Measurements from ENCODE around the gene SUN3. TPM values are rescaled to one million over a fixed set of nuclear protein-coding genes. Genes with fewer than 3 reads are reported as not detected.

Gene SUN3, protein sequence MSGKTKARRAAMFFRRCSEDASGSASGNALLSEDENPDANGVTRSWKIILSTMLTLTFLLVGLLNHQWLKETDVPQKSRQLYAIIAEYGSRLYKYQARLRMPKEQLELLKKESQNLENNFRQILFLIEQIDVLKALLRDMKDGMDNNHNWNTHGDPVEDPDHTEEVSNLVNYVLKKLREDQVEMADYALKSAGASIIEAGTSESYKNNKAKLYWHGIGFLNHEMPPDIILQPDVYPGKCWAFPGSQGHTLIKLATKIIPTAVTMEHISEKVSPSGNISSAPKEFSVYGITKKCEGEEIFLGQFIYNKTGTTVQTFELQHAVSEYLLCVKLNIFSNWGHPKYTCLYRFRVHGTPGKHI
- polyA plus RNA-seq (2011; rRNA removed) (not detected in 2 replicates), polyA minus RNA-seq (2011; rRNA and poly(A)+ RNA removed) (not detected in 2 replicates)

DNA sequence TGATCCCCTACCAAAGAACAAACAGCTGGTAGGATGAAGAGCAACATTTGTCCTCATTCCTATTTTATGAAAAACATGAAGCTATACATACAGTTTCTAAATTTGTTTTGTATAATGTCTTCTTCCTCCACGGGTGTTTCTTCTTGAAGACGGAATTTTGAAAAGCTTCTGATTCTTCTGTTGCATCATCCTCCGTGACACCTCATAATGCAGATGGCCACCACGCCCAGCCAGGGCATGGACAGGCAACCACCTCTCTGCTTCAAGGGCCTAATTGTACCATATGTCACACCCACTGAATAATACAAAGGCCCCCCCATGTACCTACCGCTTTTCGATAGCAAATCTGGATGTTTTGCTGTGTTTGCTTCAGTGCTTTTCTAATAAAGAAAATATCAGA lies at the start of gene SUN3:
SUN3 (minus strand) TSS at position 170 of the 400 bp plus-strand sequence; CDS start at position 1, 169 bp downstream.
- POLR2A ChIA-PET, result no interaction called here
- H3K36me3 ChIP-seq (ENCODE audit: control insufficient read depth, insufficient read depth, low read length), result no peaks in the 10 kb centered on the region
- CTCF ChIA-PET, result no interaction called here

DNA sequence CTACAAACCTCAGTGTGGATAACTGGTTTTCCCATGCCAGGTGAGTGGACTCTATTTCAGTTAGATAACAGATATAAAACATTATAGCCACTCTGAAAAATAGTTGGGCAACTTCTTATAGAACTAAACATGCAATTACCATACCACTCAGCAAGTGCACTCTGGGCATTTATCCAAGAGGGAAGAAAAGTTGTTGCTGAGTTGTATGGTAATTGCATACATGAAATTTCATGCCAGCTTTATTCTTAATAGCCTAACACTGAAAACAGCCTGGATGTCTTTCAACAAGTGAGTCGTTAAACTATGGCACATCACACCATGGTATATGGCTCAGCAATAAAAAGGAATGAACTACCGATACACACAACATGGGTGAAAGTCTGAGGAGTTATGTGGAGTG lies 49.6 kb upstream of the SUN3 start:
- H3K4me3 ChIP-seq (ENCODE audit: low read depth, low read length), result no peak overlapping the region
- TF ChIP-seq, protein P1, sequence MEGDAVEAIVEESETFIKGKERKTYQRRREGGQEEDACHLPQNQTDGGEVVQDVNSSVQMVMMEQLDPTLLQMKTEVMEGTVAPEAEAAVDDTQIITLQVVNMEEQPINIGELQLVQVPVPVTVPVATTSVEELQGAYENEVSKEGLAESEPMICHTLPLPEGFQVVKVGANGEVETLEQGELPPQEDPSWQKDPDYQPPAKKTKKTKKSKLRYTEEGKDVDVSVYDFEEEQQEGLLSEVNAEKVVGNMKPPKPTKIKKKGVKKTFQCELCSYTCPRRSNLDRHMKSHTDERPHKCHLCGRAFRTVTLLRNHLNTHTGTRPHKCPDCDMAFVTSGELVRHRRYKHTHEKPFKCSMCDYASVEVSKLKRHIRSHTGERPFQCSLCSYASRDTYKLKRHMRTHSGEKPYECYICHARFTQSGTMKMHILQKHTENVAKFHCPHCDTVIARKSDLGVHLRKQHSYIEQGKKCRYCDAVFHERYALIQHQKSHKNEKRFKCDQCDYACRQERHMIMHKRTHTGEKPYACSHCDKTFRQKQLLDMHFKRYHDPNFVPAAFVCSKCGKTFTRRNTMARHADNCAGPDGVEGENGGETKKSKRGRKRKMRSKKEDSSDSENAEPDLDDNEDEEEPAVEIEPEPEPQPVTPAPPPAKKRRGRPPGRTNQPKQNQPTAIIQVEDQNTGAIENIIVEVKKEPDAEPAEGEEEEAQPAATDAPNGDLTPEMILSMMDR (IDR thresholded peaks at IDR 0.05; ENCODE audit: insufficient read depth, low read depth, low read length), result no peak
- ChIA-PET POLR2A (no interaction called here), CTCF (interaction anchor here (0.7 to 1.0 kb wide), 2 partner anchors 10 kb away, joined by 3 to 5 read pairs; no protein-coding TSS in a partner anchor)
- H3K27me3 ChIP-seq (ENCODE audit: control insufficient read depth, insufficient read depth, low read length), result no peaks in the 10 kb centered on the region
- DNase-seq (ENCODE audit: low read depth), result no peak
- H3K36me3 ChIP-seq (ENCODE audit: control insufficient read depth, insufficient read depth, low read length), result no peaks in the 10 kb centered on the region

More for the DNA sequence above, at the start of gene SUN3:
- TF ChIP-seq, protein P1 (IDR thresholded peaks at IDR 0.05; ENCODE audit: insufficient read depth, low read depth, low read length), result no peak
- no peak for DNase-seq (ENCODE audit: low read depth)
- Histone ChIP-seq H3K4me3 (ENCODE audit: low read depth, low read length) (no peak within 1 kb of the TSS), H3K27me3 (ENCODE audit: control insufficient read depth, insufficient read depth, low read length) (peaks cover 4% of the 10 kb centered on the region)

DNA sequence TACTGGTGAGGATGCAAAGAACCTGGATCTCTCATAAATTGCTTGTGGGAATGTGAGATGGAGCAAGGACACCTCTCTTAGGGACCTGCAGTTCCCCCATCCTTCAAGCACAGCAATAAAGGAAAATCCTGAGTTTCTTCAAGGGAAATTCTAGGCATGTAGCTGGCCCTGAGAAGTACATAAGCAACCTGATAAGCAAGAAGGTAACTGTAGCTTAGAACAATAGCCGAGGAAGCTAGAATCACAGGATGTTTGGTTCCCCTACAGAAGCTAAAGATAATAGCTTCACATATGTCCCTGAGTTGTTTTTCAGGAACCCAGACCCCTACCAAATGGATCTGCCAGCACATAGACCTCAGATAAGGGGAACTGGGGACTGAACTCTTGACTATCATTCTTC lies 48.5 kb upstream of the SUN3 start:
- no peak for DNase-seq (ENCODE audit: low read depth)

DNA sequence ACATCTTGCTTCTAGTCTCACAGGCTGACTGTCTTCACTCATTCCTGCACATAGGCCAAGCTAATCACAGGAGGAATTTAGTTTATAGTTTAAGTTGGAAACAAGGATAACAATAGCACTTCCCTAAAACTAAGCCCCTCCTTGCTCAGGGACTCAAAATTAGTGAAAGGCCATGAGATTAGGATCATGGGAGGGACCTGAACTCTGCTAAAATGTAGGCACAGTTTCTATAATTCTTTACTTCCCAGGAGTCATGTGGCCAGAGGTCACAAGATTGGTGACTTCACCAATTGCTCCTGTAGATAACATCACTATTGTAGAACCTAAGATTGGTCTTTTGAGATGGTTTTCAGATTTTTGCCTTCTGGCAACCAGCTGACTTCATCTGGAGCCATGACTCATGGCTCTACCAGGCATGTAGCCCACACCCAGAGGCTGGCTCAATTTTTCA lies 45.3 kb upstream of the SUN3 start:
- ChIA-PET CTCF (interaction anchor here (0.8 kb wide), 1 partner anchor 11 kb away, joined by 3 read pairs; no protein-coding TSS in a partner anchor), POLR2A (no interaction called here)

More for the DNA sequence above, 48.5 kb upstream of the SUN3 start:
- ChIA-PET POLR2A (no interaction called here), CTCF (interaction anchor here (1.3 kb wide), 1 partner anchor 15 kb away, joined by 4 read pairs; no protein-coding TSS in a partner anchor)
- TF ChIP-seq, protein P1 (IDR thresholded peaks at IDR 0.05; ENCODE audit: insufficient read depth, low read depth, low read length), result no peak
- H3K36me3 ChIP-seq (ENCODE audit: control insufficient read depth, insufficient read depth, low read length), result no peaks in the 10 kb centered on the region
- H3K27me3 ChIP-seq (ENCODE audit: control insufficient read depth, insufficient read depth, low read length), result no peaks in the 10 kb centered on the region
- H3K4me3 ChIP-seq (ENCODE audit: low read depth, low read length), result no peak overlapping the region

DNA sequence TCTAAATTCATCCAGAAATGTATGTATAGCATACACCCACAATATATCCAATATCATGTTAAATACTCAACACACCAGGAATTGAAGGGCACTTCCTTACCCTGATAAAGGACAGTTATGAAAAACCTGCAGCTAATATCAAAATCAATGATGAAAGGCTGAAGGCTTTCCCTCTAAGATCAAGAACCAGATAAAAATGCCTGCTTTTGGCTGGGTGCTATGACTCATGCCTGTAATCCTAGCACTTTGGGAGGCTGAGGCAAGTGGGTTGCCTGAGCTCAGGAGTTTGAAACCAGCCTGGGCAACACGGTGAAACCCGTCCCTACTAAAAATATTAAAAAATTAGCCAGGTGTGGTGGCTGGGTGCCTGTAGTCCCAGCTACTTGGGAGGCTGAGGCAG lies 38.6 kb upstream of the SUN3 start:
- no peaks in the 10 kb centered on the region for H3K36me3 ChIP-seq (ENCODE audit: control insufficient read depth, insufficient read depth, low read length)
- no peak overlapping the region for H3K4me3 ChIP-seq (ENCODE audit: low read depth, low read length)
- no peak for DNase-seq (ENCODE audit: low read depth)
- TF ChIP-seq, protein P1 (IDR thresholded peaks at IDR 0.05; ENCODE audit: insufficient read depth, low read depth, low read length), result no peak
- no peaks in the 10 kb centered on the region for H3K27me3 ChIP-seq (ENCODE audit: control insufficient read depth, insufficient read depth, low read length)
- ChIA-PET POLR2A (no interaction called here), CTCF (no interaction called here)

More for the DNA sequence above, 45.3 kb upstream of the SUN3 start:
- Histone ChIP-seq H3K36me3 (ENCODE audit: control insufficient read depth, insufficient read depth, low read length) (no peaks in the 10 kb centered on the region), H3K27me3 (ENCODE audit: control insufficient read depth, insufficient read depth, low read length) (no peaks in the 10 kb centered on the region), H3K4me3 (ENCODE audit: low read depth, low read length) (no peak overlapping the region)
- DNase-seq (ENCODE audit: low read depth), result no peak
- TF ChIP-seq, protein P1 (IDR thresholded peaks at IDR 0.05; ENCODE audit: insufficient read depth, low read depth, low read length), result no peak

All from BJ (cell line).